Gastroesophageal sphincter (tissue), 4 donors: ENCODE results near the gene SMIM22. TPM values are rescaled to one million over a fixed set of nuclear protein-coding genes. Genes with fewer than 3 reads are reported as not detected.

Experiments
- ATAC-seq: fragments of 150-250 bp; one replicate; pipeline ENCODE4 v1.9.1; 2016; ENCODE audit warnings: mild to moderate bottlenecking, moderate library complexity
- H3K27ac ChIP-seq, 4 donors: fragments of 200-600 bp; sonication (generic) in 3 of 4; 1 replicate in 3 of 4; 2 replicates in 1 of 4; pipeline ENCODE4 v1.5.1; 2016 to 2019
- H3K27me3 ChIP-seq: fragments of 200-600 bp; sonication (generic); one replicate; pipeline ENCODE4 v1.5.1; 2019
- H3K36me3 ChIP-seq, 2 donors: fragments of 200-600 bp; sonication (generic); one replicate each; pipeline ENCODE4 v1.5.1; 2019; ENCODE audit warnings: control low read depth in 1 of 2
- H3K4me1 ChIP-seq, 3 donors: fragments of 200-600 bp; sonication (generic); 1 replicate in 2 of 3; 2 replicates in 1 of 3; pipeline ENCODE4 v1.5.1; 2016 to 2019; ENCODE audit warnings: control low read depth in 2 of 3
- H3K4me3 ChIP-seq, 2 donors: fragments of 200-600 bp; sonication (generic); one replicate each; pipeline ENCODE4 v1.5.1; 2019; ENCODE audit warnings: mild to moderate bottlenecking in 1 of 2, moderate library complexity in 1 of 2
- H3K9me3 ChIP-seq, 3 donors: fragments of 200-600 bp; sonication (generic); one replicate each; pipeline ENCODE4 v1.5.1; 2017 to 2019; ENCODE audit warnings: control low read depth in 2 of 3
- EP300 ChIP-seq: sonication (generic); formaldehyde crosslinking; IDR thresholded peaks from one replicate; pipeline ENCODE4 v1.6.1; 2017; ENCODE audit warnings: antibody characterized with exemption, mild to moderate bottlenecking
- POLR2A ChIP-seq, 2 donors: fragments of 450-650 bp; IDR thresholded peaks; one replicate each; pipeline ENCODE4 v1.6.1; 2017; ENCODE audit warnings: antibody characterized with exemption in 2 of 2, mild to moderate bottlenecking in 2 of 2, moderate library complexity in 1 of 2
- POLR2AphosphoS5 ChIP-seq: sonication (generic); formaldehyde crosslinking; IDR thresholded peaks from one replicate; pipeline ENCODE4 v1.6.1; 2017; ENCODE audit warnings: antibody characterized with exemption
- WGBS, 2 donors: methylation state at CpG; one replicate each; pipeline ENCODE4 v1.1.5; 2018; ENCODE audit warnings: low coverage in 1 of 2; 5-methylcytosine and 5-hydroxymethylcytosine counted together
- total RNA-seq, 4 donors: library from RNA; depleted of rRNA; stranded (reverse); fragments of >200 nt; gene quantifications; one replicate each; pipeline ENCODE4 v1.1.0, GENCODE V29; 2016
- TF ChIP-seq, protein P1 (sequence below), 4 experiments: fragments of 200-600 bp in 2 of 4; fragments of 450-650 bp in 2 of 4; sonication (generic) in 1 of 4; IDR thresholded peaks; one replicate each; pipeline ENCODE4 v1.5.1; 2017 to 2019; ENCODE audit warnings: antibody characterized with exemption in 4 of 4, mild to moderate bottlenecking in 2 of 4, moderate library complexity in 2 of 4

Gene SMIM22
- total RNA-seq, 4 donors from 2014 or later, result not detected

DNA sequence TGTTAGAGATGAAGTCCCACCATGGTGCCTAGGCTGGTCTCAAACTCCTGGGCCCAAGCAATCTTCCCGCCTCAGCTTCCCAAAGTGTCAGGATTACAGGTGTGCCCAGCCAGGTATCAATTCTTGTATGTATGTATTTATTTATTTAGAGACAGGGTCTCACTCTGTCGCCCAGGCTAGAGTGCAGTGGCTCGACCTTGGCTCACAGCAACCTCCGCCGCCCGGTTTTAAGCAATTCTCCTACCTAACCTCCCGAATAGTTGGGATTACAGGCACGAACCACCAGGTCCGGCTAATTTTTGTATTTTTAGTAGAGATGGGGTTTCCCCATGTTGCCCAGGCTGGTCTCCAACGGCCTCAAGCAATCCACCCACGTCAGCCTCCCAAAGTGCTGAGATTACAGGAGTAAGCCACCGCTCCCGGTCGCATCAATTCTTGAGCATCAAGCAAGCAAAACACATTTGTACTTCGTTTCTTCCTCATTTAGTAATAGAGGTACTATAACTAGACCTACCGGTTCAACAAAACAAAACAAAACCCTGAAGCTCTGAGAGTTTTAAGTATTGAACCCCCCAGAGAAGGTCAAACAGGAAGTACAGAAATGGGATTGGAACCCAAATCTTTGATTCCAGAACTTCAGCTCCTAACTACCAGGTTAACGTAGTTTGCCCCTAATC is 27.2 kb upstream of the SMIM22 start:
- H3K4me1 ChIP-seq, result peaks cover 0 to 52% (median 21%) of the 10 kb centered on the region in 3 donors
- TF ChIP-seq POLR2AphosphoS5 (no peak), POLR2A (IDR thresholded peaks at IDR 0.05) (no peak), EP300 (no peak)
- TF ChIP-seq, protein P1, sequence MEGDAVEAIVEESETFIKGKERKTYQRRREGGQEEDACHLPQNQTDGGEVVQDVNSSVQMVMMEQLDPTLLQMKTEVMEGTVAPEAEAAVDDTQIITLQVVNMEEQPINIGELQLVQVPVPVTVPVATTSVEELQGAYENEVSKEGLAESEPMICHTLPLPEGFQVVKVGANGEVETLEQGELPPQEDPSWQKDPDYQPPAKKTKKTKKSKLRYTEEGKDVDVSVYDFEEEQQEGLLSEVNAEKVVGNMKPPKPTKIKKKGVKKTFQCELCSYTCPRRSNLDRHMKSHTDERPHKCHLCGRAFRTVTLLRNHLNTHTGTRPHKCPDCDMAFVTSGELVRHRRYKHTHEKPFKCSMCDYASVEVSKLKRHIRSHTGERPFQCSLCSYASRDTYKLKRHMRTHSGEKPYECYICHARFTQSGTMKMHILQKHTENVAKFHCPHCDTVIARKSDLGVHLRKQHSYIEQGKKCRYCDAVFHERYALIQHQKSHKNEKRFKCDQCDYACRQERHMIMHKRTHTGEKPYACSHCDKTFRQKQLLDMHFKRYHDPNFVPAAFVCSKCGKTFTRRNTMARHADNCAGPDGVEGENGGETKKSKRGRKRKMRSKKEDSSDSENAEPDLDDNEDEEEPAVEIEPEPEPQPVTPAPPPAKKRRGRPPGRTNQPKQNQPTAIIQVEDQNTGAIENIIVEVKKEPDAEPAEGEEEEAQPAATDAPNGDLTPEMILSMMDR (IDR thresholded peaks at IDR 0.05), result no peak
- peaks cover 0 to 27% of the 10 kb centered on the region in 2 donors for H3K36me3 ChIP-seq
- peak overlapping the region; percentile 37 to 85 for H3K4me3 ChIP-seq
- no peaks in the 10 kb centered on the region for H3K9me3 ChIP-seq
- no peak for ATAC-seq
- H3K27me3 ChIP-seq, result no peaks in the 10 kb centered on the region
- 47 to 76% methylated on average over 9 to 17 of the region's 17 CpGs for WGBS, 2 donors
- H3K27ac ChIP-seq, result peak overlapping the region; percentile 74 to 95 (median 90)

DNA sequence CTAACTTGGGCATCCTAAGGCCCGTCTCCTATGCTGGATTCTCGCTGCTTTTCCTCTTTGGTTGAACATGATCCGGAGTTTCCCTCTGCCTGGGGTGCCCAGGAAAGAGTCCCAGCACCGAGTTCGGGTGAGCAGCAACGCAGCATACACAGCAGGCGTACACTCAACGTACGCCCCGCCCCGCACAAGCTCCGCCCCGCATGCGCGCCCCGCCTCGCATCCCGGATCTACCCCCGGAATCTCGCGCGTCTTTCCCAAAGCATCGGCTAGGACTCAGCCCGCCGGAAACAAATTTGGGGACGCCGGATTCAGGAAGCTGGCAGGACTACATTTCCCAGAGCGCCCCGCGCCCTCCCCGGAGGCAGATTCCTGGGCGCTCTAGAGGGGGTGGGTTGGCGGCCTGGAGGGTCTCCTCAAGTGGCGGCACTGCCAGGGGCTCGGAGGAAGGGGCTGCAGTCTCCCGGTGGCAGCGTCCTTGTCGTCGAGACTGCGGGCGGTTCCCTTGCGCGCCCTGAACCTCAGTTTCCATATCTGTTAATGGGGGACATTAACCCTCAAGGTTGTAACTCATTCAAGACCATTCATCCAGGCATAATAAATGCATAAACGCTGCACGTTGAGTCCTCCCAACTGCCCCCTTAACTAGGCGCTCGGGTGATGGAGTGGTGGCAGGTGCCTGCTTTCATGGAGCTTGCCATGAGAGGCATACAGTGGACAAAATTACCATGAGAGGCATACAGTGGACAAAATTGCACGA is 26.4 kb upstream of the SMIM22 start:
- Histone ChIP-seq H3K27me3 (no peaks in the 10 kb centered on the region), H3K9me3 (no peaks in the 10 kb centered on the region), H3K4me1 (peaks cover 0 to 45% (median 21%) of the 10 kb centered on the region in 3 donors), H3K36me3 (peaks cover 0 to 20% of the 10 kb centered on the region in 2 donors), H3K4me3 (peak overlapping the region; percentile 40 to 85), H3K27ac (peak overlapping the region; percentile 74 to 95 (median 90))
- TF ChIP-seq POLR2AphosphoS5, result peak; percentile 72
- no peak for TF ChIP-seq EP300
- peak; percentile 66 to 81 for TF ChIP-seq POLR2A (IDR thresholded peaks at IDR 0.05)
- TF ChIP-seq, protein P1 (IDR thresholded peaks at IDR 0.05), result no peak
- 11 to 100% methylated on average over 1 to 8 of the region's 48 CpGs for WGBS, 2 donors
- ATAC-seq, result peak; percentile 95

DNA sequence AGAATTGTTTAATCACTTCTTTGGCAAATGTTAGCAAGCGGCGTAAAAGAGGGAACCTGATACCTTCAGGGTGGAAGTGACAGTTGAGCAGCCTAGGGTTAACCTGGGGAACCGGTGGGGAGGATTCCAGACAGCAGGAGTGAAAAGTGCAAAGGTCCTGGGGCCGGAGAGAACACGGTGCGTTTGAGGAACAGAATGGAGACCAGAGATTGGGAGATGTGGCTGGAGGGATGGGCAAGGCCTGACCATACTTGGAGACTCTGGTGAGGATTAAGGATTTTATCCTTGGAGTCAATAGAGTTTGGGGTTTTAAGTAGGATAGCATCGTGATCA is 25.9 kb upstream of the SMIM22 start:
- no peak for ATAC-seq

DNA sequence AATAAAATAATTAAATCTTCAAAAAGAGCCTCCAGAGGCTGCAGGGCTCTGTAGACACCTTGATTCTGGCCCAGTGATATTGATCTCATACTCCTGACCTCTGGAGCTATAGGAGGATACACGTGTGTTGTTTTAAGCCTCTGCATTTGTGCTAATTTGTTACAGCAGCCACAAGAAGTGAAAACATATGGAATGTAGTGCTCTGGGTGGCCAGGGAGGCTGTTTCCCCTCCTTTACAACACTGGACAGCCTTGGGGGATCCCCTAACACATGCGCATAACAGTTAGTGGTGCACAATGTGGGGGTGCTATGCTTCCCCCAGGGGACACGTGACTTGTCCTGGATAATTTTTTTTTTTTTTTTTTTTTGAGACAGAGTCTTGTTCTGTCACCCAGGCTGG is 23.5 kb upstream of the SMIM22 start:
- H3K9me3 ChIP-seq, result no peaks in the 10 kb centered on the region
- ATAC-seq, result no peak
- H3K4me3 ChIP-seq, result no peak overlapping the region
- 60 to 62% methylated on average over 3 of the region's 3 CpGs for WGBS, 2 donors
- H3K36me3 ChIP-seq, result no peaks in the 10 kb centered on the region
- peaks cover 0 to 21% (median 6%) of the 10 kb centered on the region in 3 donors for H3K4me1 ChIP-seq
- no peak for TF ChIP-seq EP300
- no peak for TF ChIP-seq POLR2A (IDR thresholded peaks at IDR 0.05)
- TF ChIP-seq, protein P1 (IDR thresholded peaks at IDR 0.05), result no peak
- no peak overlapping the region for H3K27ac ChIP-seq
- no peaks in the 10 kb centered on the region for H3K27me3 ChIP-seq

More for the DNA sequence above, 25.9 kb upstream of the SMIM22 start:
- H3K27me3 ChIP-seq, result no peaks in the 10 kb centered on the region
- H3K4me3 ChIP-seq, result peak overlapping the region in 1 of 2 donors; percentile 85
- H3K4me1 ChIP-seq, result peaks cover 0 to 42% (median 21%) of the 10 kb centered on the region in 3 donors
- H3K27ac ChIP-seq, result peak overlapping the region in 3 of 4 donors; percentile 89 to 95 (median 90)
- peaks cover 0 to 14% of the 10 kb centered on the region in 2 donors for H3K36me3 ChIP-seq
- TF ChIP-seq, protein P1 (IDR thresholded peaks at IDR 0.05), result no peak
- no peak for TF ChIP-seq POLR2AphosphoS5
- no peak for TF ChIP-seq POLR2A (IDR thresholded peaks at IDR 0.05)
- TF ChIP-seq EP300, result no peak
- 52 to 58% methylated on average over 6 to 7 of the region's 7 CpGs for WGBS, 2 donors
- no peaks in the 10 kb centered on the region for H3K9me3 ChIP-seq
